IMR-90 (cell line): ENCODE results near the gene PLXNA4. TPM values are rescaled to one million over a fixed set of nuclear protein-coding genes. Genes with fewer than 3 reads are reported as not detected.

Source experiments
- ATAC-seq: fragments of 200-7000 bp; cut with Tn5 transposase; 2 replicates; pipeline ENCODE4 v1.9.1; 2020; ENCODE audit warnings: low read depth, mild to moderate bottlenecking, moderate library complexity
- BruUV-seq: library from RNA; stranded (reverse); fragments of 400-500 nt; replicated peaks from 2 replicates; lab custom pipeline; 2021; lab: Mats Ljungman, UMichigan
- CTCF ChIA-PET: fragments of 300-600 bp; formaldehyde crosslinking; extraction: SDS; loops from one replicate; lab custom pipeline; 2021; ENCODE audit warnings: antibody characterized with exemption; lab: Yijun Ruan, JAX
- POLR2A ChIA-PET: fragments of 300-600 bp; sonication (Branson Sonifier 250); formaldehyde crosslinking; loops from one replicate; lab custom pipeline; 2022; ENCODE audit warnings: antibody characterized with exemption; ENCODE audit not compliant: unreplicated experiment; lab: Charles Lee
- DNase-seq: peaks from one replicate; pipeline ENCODE4 v3.0.0; 2013
- H2AFZ ChIP-seq: replicated peaks from 2 replicates; pipeline ENCODE3; 2013; ENCODE audit warnings: low read length, mild to moderate bottlenecking; ENCODE audit not compliant: poor library complexity
- H2AK5ac ChIP-seq: 2 replicates; pipeline ENCODE4 v1.6.1; 2013; ENCODE audit warnings: low read depth, low read length, inconsistent platforms
- H2AK9ac ChIP-seq: replicated peaks from 2 replicates; pipeline ENCODE3; 2013; ENCODE audit warnings: mild to moderate bottlenecking, low read depth, low read length, moderate library complexity; ENCODE audit not compliant: poor library complexity
- H2BK120ac ChIP-seq: 2 replicates; pipeline ENCODE4 v1.6.1; 2013; ENCODE audit warnings: low read depth, low read length, inconsistent platforms
- H2BK15ac ChIP-seq: 3 replicates; pipeline ENCODE4 v1.6.1; 2013; ENCODE audit warnings: low read depth, low read length, inconsistent platforms
- H2BK20ac ChIP-seq: 2 replicates; pipeline ENCODE4 v1.6.1; 2013; ENCODE audit warnings: low read depth, mild to moderate bottlenecking, inconsistent platforms, low read length, moderate library complexity
- H2BK5ac ChIP-seq: 2 replicates; pipeline ENCODE4 v1.6.1; 2013; ENCODE audit warnings: mild to moderate bottlenecking, low read depth, low read length, inconsistent platforms; ENCODE audit not compliant: poor library complexity, severe bottlenecking
- H3K14ac ChIP-seq: replicated peaks from 2 replicates; pipeline ENCODE4 v1.6.1; 2013; ENCODE audit warnings: low read depth, low read length, inconsistent platforms
- H3K18ac ChIP-seq: 2 replicates; pipeline ENCODE4 v1.6.1; 2013; ENCODE audit warnings: low read depth, low read length, control low read depth
- H3K23ac ChIP-seq: 2 replicates; pipeline ENCODE4 v1.6.1; 2013; ENCODE audit warnings: low read depth, low read length, inconsistent platforms
- H3K27ac ChIP-seq: 2 replicates; pipeline ENCODE4 v1.5.1; 2013; ENCODE audit warnings: mild to moderate bottlenecking, control low read depth, low read length; ENCODE audit not compliant: insufficient read depth
- H3K27me3 ChIP-seq: 2 replicates; pipeline ENCODE4 v1.6.1; 2013; ENCODE audit warnings: low read length; ENCODE audit not compliant: control insufficient read depth, insufficient read depth
- H3K36me3 ChIP-seq: 2 replicates; pipeline ENCODE4 v1.6.1; 2013; ENCODE audit warnings: low read length, mixed read lengths; ENCODE audit not compliant: control insufficient read depth, insufficient read depth
- H3K4ac ChIP-seq: 2 replicates; pipeline ENCODE4 v1.6.1; 2013; ENCODE audit warnings: low read depth, low read length, inconsistent platforms
- H3K4me1 ChIP-seq: 2 replicates; pipeline ENCODE4 v1.6.1; 2013; ENCODE audit warnings: low read length, mixed read lengths; ENCODE audit not compliant: control insufficient read depth, insufficient read depth
- H3K4me2 ChIP-seq: 2 replicates; pipeline ENCODE4 v1.6.1; 2013; ENCODE audit warnings: low read depth, mild to moderate bottlenecking, control low read depth, low read length, moderate library complexity
- H3K4me3 ChIP-seq: 2 replicates; pipeline ENCODE4 v1.5.1; 2013; ENCODE audit warnings: low read depth, mild to moderate bottlenecking, control low read depth, low read length, moderate library complexity; ENCODE audit not compliant: insufficient read depth
- H3K56ac ChIP-seq: 2 replicates; pipeline ENCODE4 v1.6.1; 2013; ENCODE audit warnings: low read length, inconsistent platforms; ENCODE audit not compliant: insufficient read depth; ENCODE audit errors: extremely low read depth
- H3K79me1 ChIP-seq, 2 experiments: 2 replicates each; pipeline ENCODE4 v1.6.1; 2013; ENCODE audit warnings: low read length in 2 of 2, inconsistent platforms in 1 of 2, low read depth in 1 of 2
- H3K9ac ChIP-seq: 2 replicates; pipeline ENCODE4 v1.6.1; 2013; ENCODE audit warnings: low read depth, low read length, control low read depth
- H3K9me1 ChIP-seq: 2 replicates; pipeline ENCODE4 v1.6.1; 2013; ENCODE audit warnings: low read length, inconsistent platforms; ENCODE audit not compliant: insufficient read depth
- H3K9me3 ChIP-seq: 2 replicates; pipeline ENCODE4 v1.6.1; 2013; ENCODE audit warnings: low read length; ENCODE audit not compliant: control insufficient read depth, insufficient read depth
- H4K20me1 ChIP-seq: 2 replicates; pipeline ENCODE4 v1.6.1; 2013; ENCODE audit warnings: low read length, inconsistent platforms; ENCODE audit not compliant: insufficient read depth
- H4K5ac ChIP-seq: 2 replicates; pipeline ENCODE4 v1.6.1; 2013; ENCODE audit warnings: mild to moderate bottlenecking, low read depth, low read length, control low read depth
- H4K8ac ChIP-seq, 2 experiments: 2 replicates each; pipeline ENCODE4 v1.6.1; 2013; ENCODE audit warnings: low read depth in 2 of 2, low read length in 2 of 2, control low read depth in 1 of 2, inconsistent platforms in 1 of 2
- H4K91ac ChIP-seq: 2 replicates; pipeline ENCODE4 v1.6.1; 2013; ENCODE audit warnings: low read depth, low read length, inconsistent platforms; ENCODE audit not compliant: insufficient read depth
- CHD1 ChIP-seq: IDR thresholded peaks from 2 replicates; pipeline ENCODE4 v1.6.1; 2012; ENCODE audit warnings: low read depth, low read length, improper control_type of control experiment
- MAFK ChIP-seq: IDR thresholded peaks from 2 replicates; pipeline ENCODE4 v1.6.1; 2012; ENCODE audit warnings: low read depth, low read length, improper control_type of control experiment
- NFE2L2 ChIP-seq: fragments of 150-350 bp; IDR thresholded peaks from 2 replicates; pipeline ENCODE4 v1.6.1; 2016; ENCODE audit warnings: low read depth, mild to moderate bottlenecking, low read length
- RAD21 ChIP-seq: IDR thresholded peaks from 2 replicates; pipeline ENCODE4 v1.6.1; 2012; ENCODE audit warnings: low read length, improper control_type of control experiment
- RFX5 ChIP-seq: IDR thresholded peaks from 2 replicates; pipeline ENCODE4 v1.8.0; 2012; ENCODE audit warnings: low read depth, mild to moderate bottlenecking, low read length, moderate library complexity
- SMC3 ChIP-seq: fragments of 150-350 bp; IDR thresholded peaks from 2 replicates; pipeline ENCODE4 v1.6.1; 2016; ENCODE audit warnings: low read depth, mild to moderate bottlenecking, antibody characterized with exemption, low read length, moderate library complexity
- WGBS, 2 experiments: methylation state at CpG; one replicate each; pipeline versions ENCODE4 v1.1.5 to v1.1.7; 2013; ENCODE audit warnings: missing lambda C conversion rate in 2 of 2; ENCODE audit not compliant: insufficient read length in 1 of 2; ENCODE audit errors: extremely low coverage in 2 of 2; 5-methylcytosine and 5-hydroxymethylcytosine counted together
- dilution Hi-C: fragments of 300-500 bp; cut with HindIII; formaldehyde crosslinking; loops from one replicate; pipeline ENCODE4 v1.14.3; 2018; ENCODE audit warnings: low sequenced_read_pairs; ENCODE audit not compliant: unreplicated experiment
- in situ Hi-C: fragments of 300-500 bp; cut with MboI; formaldehyde crosslinking; loops from 3 replicates; pipeline ENCODE4 v1.14.3; 2019; ENCODE audit warnings: low sequenced_read_pairs, inconsistent platforms, mixed read lengths
- intact Hi-C: fragments of 100-400 bp; cut with micrococcal nuclease; formaldehyde crosslinking; loops from 2 replicates; pipeline ENCODE4 v1.10.0; 2022
- polyA plus RNA-seq, 3 experiments: library from polyadenylated mRNA; depleted of rRNA; stranded (reverse); fragments of >200 nt; gene quantifications; 2 replicates each; pipeline ENCODE4 v1.2.3, GENCODE V29; 2012; ENCODE audit warnings: low replicate concordance in 1 of 3
- total RNA-seq: library from RNA; depleted of rRNA; stranded (reverse); fragments of >200 nt; gene quantifications from 2 replicates; pipeline ENCODE4 v1.2.3, GENCODE V29; 2012

The PLXNA4 gene
- total and polyA plus RNA-seq, 2 of the 4 experiments (the other 2 are of a cell fraction): under 0.01 TPM

DNA sequence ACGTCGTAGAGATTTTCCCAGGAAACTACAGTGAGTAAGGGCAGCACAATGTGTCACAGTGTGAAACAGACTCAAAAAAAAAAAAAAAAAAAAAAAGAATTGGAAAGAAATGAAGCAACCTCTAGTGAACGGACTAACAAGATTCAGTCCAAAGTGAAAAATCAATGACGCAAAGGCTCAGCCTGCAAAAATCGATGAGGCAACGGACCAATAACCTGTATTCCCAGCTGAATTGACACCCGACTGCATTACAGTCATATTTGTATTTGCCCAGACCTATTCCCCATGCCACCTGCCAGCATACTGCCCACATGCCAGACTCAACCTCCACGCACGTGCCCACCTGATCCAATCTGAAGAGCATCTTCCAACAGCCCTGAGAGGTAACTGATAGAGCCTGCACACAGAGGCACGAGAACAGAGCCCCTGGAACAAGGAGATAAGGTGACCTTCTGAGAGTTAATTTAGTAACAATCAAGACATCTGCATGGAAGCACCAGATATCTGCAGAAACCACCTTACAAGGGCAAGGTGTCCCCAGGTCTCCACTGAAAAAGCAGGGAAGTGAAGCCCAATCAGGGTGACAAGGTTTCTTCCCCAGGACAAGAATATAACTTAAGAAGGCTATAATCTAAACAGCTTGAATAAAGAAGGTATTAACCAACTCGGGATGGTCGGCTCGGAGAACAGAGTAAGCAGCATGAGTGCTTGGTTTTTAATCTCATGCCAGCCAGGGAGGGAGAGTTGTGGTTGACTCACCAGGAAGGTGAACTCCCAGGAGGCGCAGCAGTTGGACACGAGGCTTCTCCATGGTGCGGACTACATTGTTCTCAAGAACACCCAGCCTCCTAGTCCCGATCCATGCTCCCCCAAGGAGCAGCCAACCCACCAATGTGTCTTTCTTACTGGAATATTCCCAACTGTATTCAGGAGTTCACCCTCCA lies 48.5 kb downstream of the PLXNA4 start:
- H4K5ac ChIP-seq: no peak overlapping the region
- dilution Hi-C loops (no loop called here), in situ Hi-C loops (no loop called here), intact Hi-C loops (no loop called here)
- H3K9me1 ChIP-seq: no peaks in the 10 kb centered on the region
- DNase-seq (no peak), ATAC-seq (no peak)
- no peak overlapping the region for H4K8ac ChIP-seq
- no peak overlapping the region for H3K4me3 ChIP-seq
- H3K4me2 ChIP-seq: no peak overlapping the region
- BruUV-seq: no TSS peak
- no peaks in the 10 kb centered on the region for H3K79me1 ChIP-seq
- no peak overlapping the region for H2AFZ ChIP-seq
- no peak overlapping the region for H3K14ac ChIP-seq
- no peak overlapping the region for H4K91ac ChIP-seq
- no peak overlapping the region for H3K4ac ChIP-seq
- H4K20me1 ChIP-seq: no peaks in the 10 kb centered on the region
- ChIA-PET POLR2A (no interaction called here), CTCF (no interaction called here)
- no peaks in the 10 kb centered on the region for H3K27me3 ChIP-seq
- no peaks in the 10 kb centered on the region for H3K9me3 ChIP-seq
- H3K23ac ChIP-seq: no peak overlapping the region
- no peak overlapping the region for H2BK120ac ChIP-seq
- 65% methylated on average over 9 of the region's 17 CpGs; no CpG with 5 or more reads in 1 of the 2 experiments for WGBS, 2 experiments
- H2BK15ac ChIP-seq: no peak overlapping the region
- H3K36me3 ChIP-seq: no peaks in the 10 kb centered on the region
- no peak overlapping the region for H3K27ac ChIP-seq
- H2BK20ac ChIP-seq: no peak overlapping the region
- H2AK5ac ChIP-seq: no peak overlapping the region
- no peaks in the 10 kb centered on the region for H3K4me1 ChIP-seq
- TF ChIP-seq MAFK (no peak), NFE2L2 (no peak), SMC3 (no peak), RAD21 (no peak), CHD1 (no peak), RFX5 (no peak)
- no peak overlapping the region for H3K56ac ChIP-seq
- H2AK9ac ChIP-seq: no peak overlapping the region
- no peak overlapping the region for H3K9ac ChIP-seq
- no peak overlapping the region for H2BK5ac ChIP-seq
- no peak overlapping the region for H3K18ac ChIP-seq
